OCI-LY7 (cell line): Measurements from ENCODE around the gene CCDC152.

ENCODE experiments used
- EZH2phosphoT487 ChIP-seq: fragments of 200-600 bp; sonication (generic); IDR thresholded peaks from 2 replicates; pipeline ENCODE4 v1.6.1; 2018; ENCODE audit warnings: low read depth, borderline replicate concordance, mild to moderate bottlenecking, mixed run types, antibody characterized with exemption, low read length, moderate library complexity, mixed read lengths
- TF ChIP-seq, protein P1 (sequence below): fragments of 200-600 bp; sonication (generic); conservative IDR thresholded peaks from 2 replicates; pipeline ENCODE4 v1.5.1; 2014; ENCODE audit warnings: mild to moderate bottlenecking, antibody characterized with exemption, low read length, moderate library complexity, mixed read lengths

DNA sequence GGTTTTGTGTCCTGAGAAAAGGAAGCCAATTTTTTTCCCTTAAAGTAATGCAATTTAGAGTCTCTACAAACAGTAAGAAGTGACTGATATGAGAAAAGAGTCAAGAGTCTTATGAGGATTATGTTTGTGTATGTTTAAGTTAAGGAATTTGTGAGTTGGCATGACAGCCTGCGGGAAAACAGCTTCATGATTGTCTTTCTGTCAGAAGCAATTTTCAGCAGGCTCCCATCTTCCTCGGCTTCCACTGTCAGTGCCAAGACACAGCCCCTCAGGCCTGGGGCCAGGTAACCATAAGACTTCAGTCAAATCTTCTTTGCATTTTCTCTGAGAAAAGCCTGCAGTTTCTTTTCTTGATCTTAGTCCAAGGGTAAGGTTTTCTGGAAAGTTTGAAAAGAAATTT lies 72.1 kb downstream of the CCDC152 start:
- TF ChIP-seq, protein P1, sequence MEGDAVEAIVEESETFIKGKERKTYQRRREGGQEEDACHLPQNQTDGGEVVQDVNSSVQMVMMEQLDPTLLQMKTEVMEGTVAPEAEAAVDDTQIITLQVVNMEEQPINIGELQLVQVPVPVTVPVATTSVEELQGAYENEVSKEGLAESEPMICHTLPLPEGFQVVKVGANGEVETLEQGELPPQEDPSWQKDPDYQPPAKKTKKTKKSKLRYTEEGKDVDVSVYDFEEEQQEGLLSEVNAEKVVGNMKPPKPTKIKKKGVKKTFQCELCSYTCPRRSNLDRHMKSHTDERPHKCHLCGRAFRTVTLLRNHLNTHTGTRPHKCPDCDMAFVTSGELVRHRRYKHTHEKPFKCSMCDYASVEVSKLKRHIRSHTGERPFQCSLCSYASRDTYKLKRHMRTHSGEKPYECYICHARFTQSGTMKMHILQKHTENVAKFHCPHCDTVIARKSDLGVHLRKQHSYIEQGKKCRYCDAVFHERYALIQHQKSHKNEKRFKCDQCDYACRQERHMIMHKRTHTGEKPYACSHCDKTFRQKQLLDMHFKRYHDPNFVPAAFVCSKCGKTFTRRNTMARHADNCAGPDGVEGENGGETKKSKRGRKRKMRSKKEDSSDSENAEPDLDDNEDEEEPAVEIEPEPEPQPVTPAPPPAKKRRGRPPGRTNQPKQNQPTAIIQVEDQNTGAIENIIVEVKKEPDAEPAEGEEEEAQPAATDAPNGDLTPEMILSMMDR, result no peak
- no peak for TF ChIP-seq EZH2phosphoT487
